HT-29 (cell line): ENCODE measurements around the gene ACTMAP. TPM values are rescaled to one million over a fixed set of nuclear protein-coding genes. Genes with fewer than 3 reads are reported as not detected.
A peak's percentile ranks its signal among the peaks of the same experiment; 100 is the strongest.
"Not testable (repeated sequence)": the region's sequence is repeated elsewhere in the genome, so short reads cannot be mapped to it uniquely, and the experiment has no call there.

Experiments used
- DNase-seq: peaks from one replicate; pipeline ENCODE4 v3.0.0-alpha.2; 2015; ENCODE audit warnings: low spot score
- total RNA-seq: library from RNA; depleted of rRNA; stranded (reverse); fragments of >200 nt; shearing (Covaris generic); gene quantifications from 2 replicates; pipeline ENCODE4 v1.2.3, GENCODE V29; 2014

Gene ACTMAP
- total RNA-seq, 1 experiment from 2014 or later = 1.9 TPM

- peak; percentile 35 for DNase-seq
These were observed 5.5 kb downstream of the ACTMAP start for GRCh38 chr19:40744554-40745401.

GRCh38 chr19:40743926-40744325 is 6.4 kb downstream of the ACTMAP start:
- no peak for DNase-seq

- no peak for DNase-seq
These were observed 7.4 kb downstream of the ACTMAP start for GRCh38 chr19:40742886-40743285.

- DNase-seq = no peak
These were observed 7.8 kb downstream of the ACTMAP start for GRCh38 chr19:40742477-40742876.

GRCh38 chr19:40741527-40742390 is 8.5 kb downstream of the ACTMAP start:
- no peak for DNase-seq

GRCh38 chr19:40740747-40741146 is 9.5 kb downstream of the ACTMAP start:
- DNase-seq = no peak

- DNase-seq = no peak
These were observed 10.2 kb downstream of the ACTMAP start for GRCh38 chr19:40739871-40740703.

- DNase-seq = no peak
These were observed 11.0 kb downstream of the ACTMAP start for GRCh38 chr19:40739030-40739839.

- DNase-seq = no peak
These were observed 13.1 kb downstream of the ACTMAP start for GRCh38 chr19:40737102-40737644.

- DNase-seq = no peak
These were observed 13.6 kb downstream of the ACTMAP start for GRCh38 chr19:40736661-40737060.

- DNase-seq = no peak
These were observed 15.1 kb downstream of the ACTMAP start for GRCh38 chr19:40735013-40735771.

- no peak for DNase-seq
These were observed 17.1 kb downstream of the ACTMAP start for GRCh38 chr19:40733149-40733548.

GRCh38 chr19:40732304-40732703 is 18.0 kb downstream of the ACTMAP start:
- not testable (repeated sequence) for DNase-seq

GRCh38 chr19:40730065-40730464 is 20.2 kb downstream of the ACTMAP start:
- DNase-seq = not testable (repeated sequence)

GRCh38 chr19:40726279-40726678 is 24.0 kb downstream of the ACTMAP start:
- DNase-seq = no peak

GRCh38 chr19:40724855-40725254 is 25.4 kb downstream of the ACTMAP start:
- DNase-seq = no peak

- DNase-seq = no peak
These were observed 26.0 kb downstream of the ACTMAP start for GRCh38 chr19:40724315-40724714.

- DNase-seq = no peak
These were observed 26.5 kb downstream of the ACTMAP start for GRCh38 chr19:40723661-40724254.

- no peak for DNase-seq
These were observed 28.2 kb downstream of the ACTMAP start for GRCh38 chr19:40721936-40722661.
